ENCODE data around the gene CLIP4. TPM values are rescaled to one million over a fixed set of nuclear protein-coding genes. Genes with fewer than 3 reads are reported as not detected.

The CLIP4 gene
- total RNA-seq, 1 donor from 2014 or later: 61.1 TPM

GRCh38 chr2:29130295-29130694 is 15.1 kb downstream of the CLIP4 start:
- intact Hi-C loops (cut with DNase I): no loop called here
- no peak for DNase-seq
- Histone ChIP-seq H3K27ac (peak overlapping the region; percentile 1), H3K4me3 (no peak overlapping the region), H3K36me3 (peaks cover 25% of the 10 kb centered on the region), H3K27me3 (no peaks in the 10 kb centered on the region), H3K9me3 (no peaks in the 10 kb centered on the region), H3K4me1 (peaks cover 22% of the 10 kb centered on the region)
- no peak for TF ChIP-seq CTCF (IDR thresholded peaks at IDR 0.05)
- peak; percentile 83 for ATAC-seq

- intact Hi-C loops (cut with DNase I): no loop called here
- H3K9me3 ChIP-seq: no peaks in the 10 kb centered on the region
- peaks cover 6% of the 10 kb centered on the region for H3K4me1 ChIP-seq
- H3K27ac ChIP-seq: no peak overlapping the region
- H3K27me3 ChIP-seq: no peaks in the 10 kb centered on the region
- ATAC-seq (no peak), DNase-seq (no peak)
- H3K36me3 ChIP-seq: peaks cover 31% of the 10 kb centered on the region
- no peak overlapping the region for H3K4me3 ChIP-seq
- no peak for TF ChIP-seq CTCF (IDR thresholded peaks at IDR 0.05)
These were observed 19.7 kb downstream of the CLIP4 start for GRCh38 chr2:29134933-29135332.

GRCh38 chr2:29139152-29139551 is 23.9 kb downstream of the CLIP4 start:
- no peak for DNase-seq
- Histone ChIP-seq H3K4me1 (no peaks in the 10 kb centered on the region), H3K27ac (no peak overlapping the region), H3K36me3 (peaks cover 16% of the 10 kb centered on the region), H3K4me3 (no peak overlapping the region), H3K9me3 (no peaks in the 10 kb centered on the region), H3K27me3 (no peaks in the 10 kb centered on the region)
- intact Hi-C loops (cut with DNase I): no loop called here
- no peak for TF ChIP-seq CTCF (IDR thresholded peaks at IDR 0.05)
- ATAC-seq: no peak

GRCh38 chr2:29139731-29140130 is 24.5 kb downstream of the CLIP4 start:
- Histone ChIP-seq H3K4me1 (no peaks in the 10 kb centered on the region), H3K27me3 (no peaks in the 10 kb centered on the region), H3K27ac (no peak overlapping the region), H3K36me3 (peaks cover 20% of the 10 kb centered on the region), H3K4me3 (no peak overlapping the region), H3K9me3 (no peaks in the 10 kb centered on the region)
- ATAC-seq (no peak), DNase-seq (no peak)
- no peak for TF ChIP-seq CTCF (IDR thresholded peaks at IDR 0.05)
- intact Hi-C loops (cut with DNase I): no loop called here

- intact Hi-C loops (cut with DNase I): no loop called here
These were observed 28.4 kb downstream of the CLIP4 start for GRCh38 chr2:29143657-29144056.

More at GRCh38 chr2:29143657-29144056, 28.4 kb downstream of the CLIP4 start:
- no peak for ATAC-seq
- Histone ChIP-seq H3K4me1 (no peaks in the 10 kb centered on the region), H3K4me3 (no peak overlapping the region), H3K9me3 (no peaks in the 10 kb centered on the region), H3K27ac (no peak overlapping the region), H3K36me3 (peaks cover 30% of the 10 kb centered on the region), H3K27me3 (no peaks in the 10 kb centered on the region)
- DNase-seq: no peak
- TF ChIP-seq CTCF (IDR thresholded peaks at IDR 0.05): no peak
